Stimulated activated CD8-positive, alpha-beta memory T cell treated with anti-CD3 and anti-CD28 coated beads, Interleukin-15, amount 100 ng/mL, for 48 hours (primary cell): ENCODE measurements around the gene TMC5.
"Not testable (repeated sequence)": the region's sequence is repeated elsewhere in the genome, so short reads cannot be mapped to it uniquely, and the experiment has no call there.

Experiments used
- DNase-seq, 2 donors: peaks; one replicate each; pipeline ENCODE4 v3.0.0-alpha.2; 2020; ENCODE audit warnings: low read depth in 2 of 2

The TMC5 gene

GRCh38 chr16:19542138-19542821 lies 124.6 kb downstream of the TMC5 start:
- DNase-seq, result no peak

GRCh38 chr16:19543278-19543996 lies 125.8 kb downstream of the TMC5 start:
- DNase-seq, result not testable (repeated sequence)

DNA sequence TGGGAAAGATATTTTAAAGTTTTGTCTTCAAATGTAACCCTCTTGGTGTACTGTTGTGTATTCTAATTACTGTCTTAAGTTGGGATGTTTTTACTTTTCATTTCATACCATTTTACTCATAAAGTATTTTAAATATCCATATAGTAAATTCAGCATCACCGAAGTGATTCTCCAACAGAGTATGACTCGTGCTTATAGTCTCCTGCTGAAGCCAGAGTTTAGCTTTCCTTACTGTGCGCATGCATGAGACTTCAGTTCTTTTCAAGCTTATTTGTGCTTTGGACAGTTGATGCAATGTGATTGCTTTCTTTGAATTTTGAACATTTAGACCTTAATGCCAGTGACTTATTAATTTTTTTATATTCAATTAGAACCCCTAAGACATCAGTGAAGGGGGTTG lies 130.5 kb downstream of the TMC5 start:
- DNase-seq, result no peak
